PC-3 (cell line): ENCODE measurements around the gene NUP50. TPM values are rescaled to one million over a fixed set of nuclear protein-coding genes. Genes with fewer than 3 reads are reported as not detected.
A peak's percentile ranks its signal among the peaks of the same experiment; 100 is the strongest.

Experiments used
- ATAC-seq: fragments of 200-7000 bp; cut with Tn5 transposase; 2 replicates; pipeline ENCODE4 v1.9.1; 2020; ENCODE audit warnings: mild to moderate bottlenecking, moderate library complexity
- BruUV-seq: library from RNA; stranded (reverse); fragments of 400-500 nt; replicated peaks from 2 replicates; lab custom pipeline; 2021; lab: Mats Ljungman, UMichigan
- CTCF ChIA-PET: fragments of 300-600 bp; sonication (Branson Sonifier 250); formaldehyde crosslinking; loops from one replicate; lab custom pipeline; 2022; ENCODE audit warnings: antibody characterized with exemption; lab: Charles Lee
- POLR2A ChIA-PET: fragments of 300-600 bp; sonication (Branson Sonifier 250); formaldehyde crosslinking; loops from one replicate; lab custom pipeline; 2022; ENCODE audit warnings: antibody characterized with exemption; ENCODE audit not compliant: unreplicated experiment; lab: Charles Lee
- DNase-seq: peaks from one replicate; pipeline ENCODE4 v3.0.0-alpha.2; 2015
- H2AFZ ChIP-seq: fragments of 300-600 bp; sonication (generic); 2 replicates; pipeline ENCODE4 v1.6.0; 2016; ENCODE audit warnings: antibody characterized with exemption, low read length
- H3F3A ChIP-seq: fragments of 300-600 bp; sonication (generic); one replicate; pipeline ENCODE4 v1.6.0; 2017; ENCODE audit warnings: antibody characterized with exemption, low read length, control low read depth, mild to moderate bottlenecking; ENCODE audit not compliant: unreplicated experiment
- H3K27ac ChIP-seq: fragments of 300-600 bp; sonication (generic); 2 replicates; pipeline ENCODE4 v1.5.1; 2016; ENCODE audit warnings: mild to moderate bottlenecking, low read length
- H3K27me3 ChIP-seq: fragments of 300-600 bp; sonication (generic); 2 replicates; pipeline ENCODE4 v1.6.1; 2016; ENCODE audit warnings: low read length, mixed read lengths
- H3K36me3 ChIP-seq: fragments of 300-600 bp; sonication (generic); 2 replicates; pipeline ENCODE4 v1.6.1; 2016; ENCODE audit warnings: low read depth, mixed run types, low read length, mixed read lengths
- H3K4me1 ChIP-seq: fragments of 300-600 bp; sonication (generic); 2 replicates; pipeline ENCODE4 v1.5.1; 2016; ENCODE audit warnings: low read length; ENCODE audit not compliant: insufficient read depth
- H3K4me2 ChIP-seq: fragments of 300-600 bp; sonication (generic); 2 replicates; pipeline ENCODE4 v1.6.0; 2016; ENCODE audit warnings: low read length
- H3K4me3 ChIP-seq: fragments of 300-600 bp; sonication (generic); 2 replicates; pipeline ENCODE4 v1.5.1; 2016; ENCODE audit warnings: mild to moderate bottlenecking, low read length, mixed read lengths
- H3K79me2 ChIP-seq: fragments of 300-600 bp; sonication (generic); 2 replicates; pipeline ENCODE4 v1.6.1; 2017; ENCODE audit warnings: low read length, mixed read lengths
- H3K9ac ChIP-seq: fragments of 300-600 bp; sonication (generic); 2 replicates; pipeline ENCODE4 v1.6.0; 2016; ENCODE audit warnings: mild to moderate bottlenecking, low read length
- H3K9me2 ChIP-seq: fragments of 300-600 bp; sonication (generic); replicated peaks from 2 replicates; pipeline ENCODE4 v1.6.1; 2016; ENCODE audit warnings: mixed run types, low read length, mixed read lengths
- H3K9me3 ChIP-seq: fragments of 300-600 bp; sonication (generic); 2 replicates; pipeline ENCODE4 v1.6.1; 2016; ENCODE audit warnings: low read length, mixed read lengths
- H4K20me1 ChIP-seq: fragments of 300-600 bp; sonication (generic); 2 replicates; pipeline ENCODE4 v1.6.1; 2016; ENCODE audit warnings: low read length, mixed read lengths
- CTCF ChIP-seq: fragments of 300-600 bp; sonication (generic); conservative IDR thresholded peaks from 2 replicates; pipeline ENCODE4 v1.5.1; 2017; ENCODE audit warnings: antibody characterized with exemption, low read depth, mild to moderate bottlenecking, low read length
- EZH2 ChIP-seq: fragments of 300-600 bp; sonication (generic); IDR thresholded peaks from one replicate; pipeline ENCODE4 v1.6.1; 2017; ENCODE audit warnings: antibody characterized with exemption, mild to moderate bottlenecking, low read length; ENCODE audit not compliant: unreplicated experiment
- EZH2phosphoT487 ChIP-seq: fragments of 300-600 bp; sonication (generic); IDR thresholded peaks from 2 replicates; pipeline ENCODE4 v1.6.1; 2018; ENCODE audit warnings: mild to moderate bottlenecking, antibody characterized with exemption, low read length, borderline replicate concordance
- intact Hi-C: fragments of 100-400 bp; cut with micrococcal nuclease; formaldehyde crosslinking; loops from 2 replicates; pipeline ENCODE4 v1.9.0; 2023
- total RNA-seq: library from RNA; depleted of rRNA; stranded (reverse); fragments of >200 nt; gene quantifications from 2 replicates; pipeline ENCODE4 v1.2.3, GENCODE V29; 2014

The NUP50 gene
- total RNA-seq, 1 experiment from 2014 or later, result 69.9 TPM

GRCh38 chr22:45208696-45208992 is 44.9 kb downstream of the NUP50 start:
- BruUV-seq, result no TSS peak
- Histone ChIP-seq H3K36me3 (no peaks in the 10 kb centered on the region), H3K9me2 (no peaks in the 10 kb centered on the region), H3K4me1 (peaks cover 19% of the 10 kb centered on the region), H3K9ac (peak overlapping the region; percentile 18; the same call in 1 of the 2 replicates), H3K4me2 (peak overlapping the region; percentile 12), H2AFZ (no peak overlapping the region), H3K79me2 (no peaks in the 10 kb centered on the region), H3F3A (no peaks in the 10 kb centered on the region), H3K27ac (peak overlapping the region; percentile 72), H3K9me3 (no peaks in the 10 kb centered on the region), H4K20me1 (no peaks in the 10 kb centered on the region), H3K27me3 (no peaks in the 10 kb centered on the region), H3K4me3 (no peak overlapping the region)
- intact Hi-C loops, result no loop called here
- CTCF ChIA-PET, result interaction anchor here (0.5 kb wide), 1 partner anchor 9 kb away, joined by 3 read pairs; no protein-coding TSS in a partner anchor
- ATAC-seq, result no peak
- TF ChIP-seq EZH2 (no peak), EZH2phosphoT487 (no peak), CTCF (no peak)
- no peak for DNase-seq
- POLR2A ChIA-PET, result no interaction called here

- Histone ChIP-seq H3K36me3 (no peaks in the 10 kb centered on the region), H3K4me3 (no peak overlapping the region), H3K27me3 (no peaks in the 10 kb centered on the region), H3K4me2 (no peak overlapping the region), H2AFZ (no peak overlapping the region), H3K9me2 (no peaks in the 10 kb centered on the region), H3K9me3 (no peaks in the 10 kb centered on the region), H4K20me1 (no peaks in the 10 kb centered on the region), H3K27ac (peak overlapping the region; percentile 72), H3K9ac (no peak overlapping the region), H3F3A (no peaks in the 10 kb centered on the region), H3K79me2 (no peaks in the 10 kb centered on the region), H3K4me1 (peaks cover 19% of the 10 kb centered on the region)
- ATAC-seq, result peak; percentile 71
- BruUV-seq, result no TSS peak
- intact Hi-C loops, result no loop called here
- TF ChIP-seq EZH2 (no peak), CTCF (peak; percentile 67), EZH2phosphoT487 (no peak)
- ChIA-PET POLR2A (no interaction called here), CTCF (no interaction called here)
- peak; percentile 46 for DNase-seq
Observed at GRCh38 chr22:45208993-45209838, 45.5 kb downstream of the NUP50 start.

- H3K79me2 ChIP-seq, result no peaks in the 10 kb centered on the region
- H3K4me2 ChIP-seq, result no peak overlapping the region
Observed at GRCh38 chr22:45210174-45210573, 46.4 kb downstream of the NUP50 start.

More at GRCh38 chr22:45210174-45210573, 46.4 kb downstream of the NUP50 start:
- Histone ChIP-seq H3K27ac (no peak overlapping the region), H2AFZ (no peak overlapping the region), H3K9ac (no peak overlapping the region), H3K4me3 (no peak overlapping the region), H3K36me3 (no peaks in the 10 kb centered on the region), H3K4me1 (peaks cover 19% of the 10 kb centered on the region), H3F3A (no peaks in the 10 kb centered on the region), H3K9me3 (no peaks in the 10 kb centered on the region), H4K20me1 (no peaks in the 10 kb centered on the region), H3K9me2 (no peaks in the 10 kb centered on the region), H3K27me3 (no peaks in the 10 kb centered on the region)
- DNase-seq (no peak), ATAC-seq (no peak)
- no peak for TF ChIP-seq EZH2phosphoT487
- TF ChIP-seq CTCF, result no peak
- TF ChIP-seq EZH2, result no peak
- no TSS peak for BruUV-seq
- POLR2A ChIA-PET, result no interaction called here
- intact Hi-C loops, result no loop called here
- CTCF ChIA-PET, result interaction anchor here (0.5 kb wide), 1 partner anchor 112 kb away, joined by 5 read pairs; no protein-coding TSS in a partner anchor
